HG02943 (cell line): Measurements from ENCODE around the gene LRR1.
A peak's percentile ranks its signal among the peaks of the same experiment; 100 is the strongest.
"Not testable (repeated sequence)": the region's sequence is repeated elsewhere in the genome, so short reads cannot be mapped to it uniquely, and the experiment has no call there.

ENCODE experiments used
- ATAC-seq: cut with Tn5 transposase; IDR thresholded peaks from one replicate; pipeline ENCODE4 v1.9.1; 2021; ENCODE audit warnings: mild to moderate bottlenecking, low read depth, moderate library complexity; ENCODE audit not compliant: unreplicated experiment

LRR1 gene

GRCh38 chr14:49584981-49585640 lies 13.6 kb upstream of the LRR1 start:
- ATAC-seq: not testable (repeated sequence)

DNA sequence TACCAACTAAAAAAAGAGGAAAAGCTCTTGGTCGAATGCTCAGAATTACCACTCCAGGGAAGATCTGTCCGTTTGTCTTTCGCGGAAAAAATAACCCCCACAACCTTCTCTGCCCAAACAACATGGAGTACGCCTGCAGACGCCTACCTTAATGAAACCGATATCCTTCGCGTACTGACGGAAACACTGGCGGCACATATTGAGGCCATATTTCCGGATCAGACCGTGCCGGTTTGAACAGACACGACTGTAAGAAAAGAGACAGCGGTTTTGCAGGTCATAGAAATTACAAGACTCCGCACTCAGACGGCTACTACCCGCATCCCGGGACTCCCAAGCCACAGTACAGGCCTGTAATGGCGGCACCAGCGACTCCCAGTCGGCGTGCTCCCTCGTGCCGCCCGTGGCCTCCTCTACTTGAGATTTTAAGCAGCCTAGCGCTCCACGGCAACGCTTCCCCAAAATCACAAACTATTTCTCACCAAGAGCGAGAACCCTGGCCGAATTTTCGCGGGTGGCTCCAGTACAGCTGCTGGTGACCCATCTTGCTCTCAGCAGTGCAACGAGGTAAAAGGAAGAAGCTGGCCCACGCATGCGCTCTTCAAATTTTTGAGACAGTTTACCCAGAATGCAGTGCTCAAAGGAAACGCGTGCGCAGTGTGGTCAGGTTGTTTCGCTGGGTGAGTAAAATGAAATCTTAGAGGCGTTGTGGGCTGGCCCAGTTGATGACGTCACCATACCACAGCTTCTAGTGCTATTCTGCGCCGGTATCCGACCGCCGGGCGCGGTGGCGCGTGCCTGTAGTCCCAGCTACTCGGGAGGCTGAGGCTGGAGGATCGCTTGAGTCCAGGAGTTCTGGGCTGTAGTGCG lies 12.7 kb upstream of the LRR1 start, which contains the start of gene RPS29:
Gene RPS29, minus strand, starts transcription at position 578 of the 870 bp plus-strand sequence. Its CDS starts 34 bp downstream, at position 544.
- ATAC-seq: peak; percentile 84

DNA sequence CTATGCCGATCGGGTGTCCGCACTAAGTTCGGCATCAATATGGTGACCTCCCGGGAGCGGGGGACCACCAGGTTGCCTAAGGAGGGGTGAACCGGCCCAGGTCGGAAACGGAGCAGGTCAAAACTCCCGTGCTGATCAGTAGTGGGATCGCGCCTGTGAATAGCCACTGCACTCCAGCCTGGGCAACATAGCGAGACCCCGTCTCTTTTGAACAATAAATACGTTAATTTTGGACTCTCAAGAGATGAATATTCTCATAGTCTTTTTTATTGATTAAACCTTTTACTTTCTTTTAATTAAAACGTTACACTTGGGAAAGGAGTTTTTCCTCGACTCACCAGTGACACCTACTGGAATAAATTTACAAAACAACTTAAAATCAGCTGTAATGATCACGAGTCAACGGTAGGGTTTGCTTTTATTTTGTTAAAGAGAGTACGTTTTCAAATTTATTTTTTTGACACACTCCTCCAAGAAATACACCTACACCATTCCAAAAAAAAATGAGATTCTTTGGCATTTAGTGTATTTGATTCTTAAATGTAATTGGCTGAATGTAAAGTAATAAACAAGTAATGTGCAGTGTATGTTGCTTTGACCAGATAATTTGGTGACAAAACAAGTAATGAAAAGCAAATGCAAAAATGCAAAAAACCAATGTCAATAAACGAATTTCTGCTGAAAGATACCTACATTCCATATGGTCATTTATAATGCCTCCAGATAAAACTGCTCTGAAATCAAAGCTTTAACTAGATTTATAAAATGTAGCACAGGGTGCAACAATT lies 11.9 kb upstream of the LRR1 start:
- ATAC-seq: peak; percentile 33

- ATAC-seq: no peak
Measured at GRCh38 chr14:49589387-49589786, 9.4 kb upstream of the LRR1 start.

DNA sequence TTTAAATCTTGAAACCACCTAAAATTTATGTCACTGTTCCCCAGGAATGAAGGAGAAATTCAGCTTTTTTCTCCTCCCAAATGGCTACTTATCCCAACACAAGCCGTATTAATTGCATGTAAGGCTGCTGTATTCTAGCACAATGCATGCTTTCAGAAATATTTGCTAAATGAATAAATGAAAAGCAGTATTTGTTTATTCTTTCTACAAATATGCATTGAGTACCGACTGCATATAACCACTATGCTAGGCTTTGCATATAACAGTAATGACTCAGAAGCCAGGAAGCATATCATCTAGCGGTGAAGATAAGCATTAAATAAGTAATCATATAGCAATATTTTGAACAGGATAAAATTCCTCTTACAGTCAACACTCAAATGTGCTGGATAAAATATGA lies 5.7 kb upstream of the LRR1 start:
- ATAC-seq: no peak

DNA sequence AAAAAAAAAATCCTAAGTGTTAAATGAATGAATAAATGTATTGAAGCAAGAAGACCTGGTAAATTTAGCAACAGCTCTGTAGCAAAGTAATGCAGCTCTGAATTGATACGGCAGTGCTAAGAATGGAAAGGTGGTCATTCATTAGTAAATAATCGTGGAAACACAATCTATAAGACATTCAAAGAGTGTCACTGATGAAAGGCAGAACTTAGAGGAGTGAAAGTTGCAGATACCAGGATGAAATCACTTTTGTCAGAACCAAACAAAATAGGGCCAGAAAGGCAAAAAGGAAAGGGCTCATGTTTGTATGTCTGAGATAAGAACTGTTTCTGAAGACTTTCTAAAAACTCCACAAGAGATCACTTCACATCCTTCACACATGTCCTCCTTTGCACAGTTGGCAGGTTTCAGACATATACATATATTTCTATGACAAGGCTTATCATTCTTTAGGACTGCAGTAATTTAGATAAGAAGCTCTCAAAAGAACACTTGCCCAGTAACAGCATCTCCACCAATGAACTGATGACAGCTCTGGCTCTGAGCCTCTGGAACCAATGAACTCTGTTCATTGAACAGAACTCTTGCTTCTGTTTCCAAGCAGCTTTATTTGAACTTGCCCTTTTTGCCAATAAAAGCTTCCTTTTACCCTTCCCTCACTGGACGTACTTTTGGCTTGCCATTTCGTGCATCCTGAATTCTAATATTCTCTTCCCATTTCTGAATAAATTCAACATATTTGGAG lies 4.2 kb upstream of the LRR1 start:
- ATAC-seq: no peak

DNA sequence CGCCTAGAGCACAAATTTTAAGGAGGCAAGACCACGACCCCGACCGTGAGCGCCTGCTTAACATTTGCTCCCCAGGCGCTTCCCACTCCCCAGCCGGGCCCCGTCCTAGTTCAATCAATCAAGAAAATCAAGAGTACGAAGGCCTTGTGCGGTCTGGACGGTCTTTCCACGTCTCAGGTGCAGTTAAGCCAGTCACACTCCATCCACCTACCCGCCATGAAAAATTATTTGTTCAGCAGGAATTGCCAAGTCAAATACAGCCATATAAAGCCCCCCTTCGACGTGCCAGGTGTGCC lies 603 bp upstream of the LRR1 start:
- no peak for ATAC-seq

DNA sequence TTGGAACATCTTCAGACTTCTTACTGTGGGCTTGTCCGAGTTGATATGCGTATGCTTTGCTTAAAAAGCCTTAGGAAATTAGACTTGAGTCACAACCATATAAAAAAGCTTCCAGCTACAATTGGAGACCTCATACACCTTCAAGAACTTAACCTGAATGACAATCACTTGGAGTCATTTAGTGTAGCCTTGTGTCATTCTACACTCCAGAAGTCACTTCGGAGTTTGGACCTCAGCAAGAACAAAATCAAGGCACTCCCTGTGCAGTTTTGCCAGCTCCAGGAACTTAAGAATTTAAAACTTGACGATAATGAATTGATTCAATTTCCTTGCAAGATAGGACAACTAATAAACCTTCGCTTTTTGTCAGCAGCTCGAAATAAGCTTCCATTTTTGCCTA lies 8.8 kb downstream of the LRR1 start:
- no peak for ATAC-seq

DNA sequence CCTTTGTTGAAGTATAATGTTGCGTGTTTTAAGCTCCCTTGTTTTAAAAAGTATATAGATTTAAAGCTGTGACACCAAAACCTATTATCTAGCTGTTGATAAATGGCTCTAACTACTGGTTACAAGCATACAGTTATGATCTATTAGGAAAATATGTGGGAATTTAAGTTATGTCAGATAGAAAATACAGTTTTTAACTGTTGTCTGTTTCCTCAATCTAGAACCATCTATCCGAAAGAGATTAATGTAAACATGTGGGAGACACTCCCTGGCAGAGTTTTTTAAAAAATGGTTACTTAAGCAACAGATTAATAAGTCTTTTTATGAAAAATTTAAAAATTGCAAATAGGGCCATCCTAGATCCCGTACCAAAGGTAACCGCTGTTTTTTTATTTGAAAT lies 13.5 kb downstream of the LRR1 start:
- ATAC-seq: no peak

- ATAC-seq: no peak
Measured at GRCh38 chr14:49612671-49613070, 13.9 kb downstream of the LRR1 start.

DNA sequence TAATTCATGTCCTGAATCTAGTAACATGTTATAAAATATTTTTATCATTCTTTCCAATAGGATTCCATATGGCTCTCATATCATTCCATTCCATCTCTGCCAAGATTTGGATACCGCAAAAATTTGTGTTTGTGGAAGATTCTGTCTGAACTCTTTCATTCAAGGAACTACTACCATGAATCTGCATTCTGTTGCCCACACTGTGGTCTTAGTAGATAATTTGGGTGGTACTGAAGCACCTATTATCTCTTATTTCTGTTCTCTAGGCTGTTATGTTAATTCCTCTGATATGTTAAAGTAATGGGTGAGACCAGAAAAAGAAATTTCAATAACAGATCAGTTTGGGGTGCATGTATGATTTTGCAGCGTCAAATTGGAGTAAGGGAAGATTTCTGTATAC lies 15.5 kb downstream of the LRR1 start:
- ATAC-seq: no peak

GRCh38 chr14:49615776-49616175 lies 17.0 kb downstream of the LRR1 start:
- ATAC-seq: no peak

DNA sequence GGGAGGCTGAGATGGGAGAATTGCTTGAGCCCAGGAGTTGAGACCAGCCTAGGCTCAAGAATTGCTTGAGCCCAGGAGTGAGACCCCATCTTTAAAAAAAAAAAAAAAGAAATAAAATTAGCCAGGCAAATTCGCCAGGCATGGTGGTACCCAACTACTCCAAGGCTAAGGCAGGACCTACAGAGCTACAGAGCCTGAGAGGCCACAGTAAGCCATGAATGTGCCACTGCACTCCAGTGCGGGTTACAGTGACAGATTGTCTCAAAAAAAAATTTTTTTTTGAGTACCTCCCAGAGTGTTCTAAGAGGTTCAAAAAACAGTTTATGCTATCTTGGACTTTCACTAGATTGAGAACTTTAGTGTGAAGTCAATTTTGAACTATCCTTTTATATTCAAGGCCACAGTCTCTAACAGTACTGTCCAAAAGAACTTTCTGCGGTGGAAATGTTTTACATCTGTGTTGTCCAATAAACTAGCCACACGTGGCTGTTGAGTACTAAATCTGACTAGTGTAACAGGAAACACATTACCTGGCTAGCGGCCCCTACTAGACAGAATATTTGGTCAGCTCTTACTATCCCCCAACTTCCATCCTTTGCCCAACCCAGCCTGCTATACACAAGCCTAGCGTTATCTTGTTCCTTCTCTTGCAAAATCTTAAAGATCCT lies 19.2 kb downstream of the LRR1 start:
- ATAC-seq: no peak

- ATAC-seq: not testable (repeated sequence)
Measured at GRCh38 chr14:49619273-49619672, 20.5 kb downstream of the LRR1 start.

DNA sequence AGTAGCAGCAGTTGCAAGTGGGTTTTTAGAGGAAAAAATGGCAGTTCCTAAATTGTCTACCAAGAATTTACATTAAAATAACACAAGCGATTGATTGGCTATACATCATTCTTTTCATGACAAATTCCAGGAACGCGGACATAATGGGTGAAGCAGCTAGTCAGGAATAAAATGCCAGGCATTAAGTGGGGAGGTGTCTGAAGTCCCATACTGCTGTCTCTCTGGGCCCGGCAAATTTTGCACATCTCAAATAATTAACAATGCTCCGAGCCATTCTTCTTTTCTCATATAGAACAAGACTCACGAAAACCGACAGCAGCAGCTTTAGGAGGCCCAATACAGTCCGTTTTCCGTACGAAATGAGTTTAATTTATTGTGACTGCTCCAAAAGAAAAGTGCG lies 21.0 kb downstream of the LRR1 start:
- ATAC-seq: no peak

GRCh38 chr14:49620182-49621113 lies 21.7 kb downstream of the LRR1 start, which contains the start of the genes MGAT2 and RPL36AL:
TSS of gene MGAT2 (plus strand) at chr14:49620799. CDS start at chr14:49621269, 470 bp downstream.
TSS of gene RPL36AL (minus strand) at chr14:49620626. CDS start at chr14:49619104, 1,522 bp downstream.
- peak; percentile 95 for ATAC-seq

- peak; percentile 29 for ATAC-seq
Measured at GRCh38 chr14:49621114-49621881, 22.6 kb downstream of the LRR1 start.

DNA sequence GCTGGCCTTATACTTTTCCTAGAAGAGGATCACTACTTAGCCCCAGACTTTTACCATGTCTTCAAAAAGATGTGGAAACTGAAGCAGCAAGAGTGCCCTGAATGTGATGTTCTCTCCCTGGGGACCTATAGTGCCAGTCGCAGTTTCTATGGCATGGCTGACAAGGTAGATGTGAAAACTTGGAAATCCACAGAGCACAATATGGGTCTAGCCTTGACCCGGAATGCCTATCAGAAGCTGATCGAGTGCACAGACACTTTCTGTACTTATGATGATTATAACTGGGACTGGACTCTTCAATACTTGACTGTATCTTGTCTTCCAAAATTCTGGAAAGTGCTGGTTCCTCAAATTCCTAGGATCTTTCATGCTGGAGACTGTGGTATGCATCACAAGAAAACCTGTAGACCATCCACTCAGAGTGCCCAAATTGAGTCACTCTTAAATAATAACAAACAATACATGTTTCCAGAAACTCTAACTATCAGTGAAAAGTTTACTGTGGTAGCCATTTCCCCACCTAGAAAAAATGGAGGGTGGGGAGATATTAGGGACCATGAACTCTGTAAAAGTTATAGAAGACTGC lies 23.4 kb downstream of the LRR1 start:
- no peak for ATAC-seq
